PC-9 (cell line): Measurements from ENCODE around the gene MTMR2. TPM values are rescaled to one million over a fixed set of nuclear protein-coding genes. Genes with fewer than 3 reads are reported as not detected.
A peak's percentile ranks its signal among the peaks of the same experiment; 100 is the strongest.

Source experiments
- BruUV-seq: library from RNA; stranded (reverse); fragments of 400-500 nt; replicated peaks from 2 replicates; lab custom pipeline; 2021; lab: Mats Ljungman, UMichigan
- CTCF ChIA-PET: fragments of 300-600 bp; sonication (Branson Sonifier 250); formaldehyde crosslinking; loops from one replicate; lab custom pipeline; 2022; ENCODE audit warnings: antibody characterized with exemption; lab: Charles Lee
- POLR2A ChIA-PET: fragments of 300-600 bp; sonication (Branson Sonifier 250); formaldehyde crosslinking; loops from one replicate; lab custom pipeline; 2022; ENCODE audit warnings: antibody characterized with exemption; ENCODE audit not compliant: unreplicated experiment; lab: Charles Lee
- DNase-seq, 2 experiments: peaks; one replicate each; pipeline versions ENCODE4 v3.0.0 to v3.0.0-alpha.2; 2015 to 2022; ENCODE audit warnings: mixed read lengths in 1 of 2
- H2AFZ ChIP-seq: fragments of 200-600 bp; sonication (generic); 2 replicates; pipeline ENCODE4 v1.8.1; 2017; ENCODE audit warnings: antibody characterized with exemption
- H3F3A ChIP-seq: fragments of 200-600 bp; sonication (generic); 2 replicates; pipeline ENCODE4 v1.8.1; 2017; ENCODE audit warnings: antibody characterized with exemption, mild to moderate bottlenecking, low read depth; ENCODE audit not compliant: insufficient read depth
- H3K27ac ChIP-seq: fragments of 200-600 bp; sonication (generic); 2 replicates; pipeline ENCODE4 v1.6.1; 2016; ENCODE audit warnings: mixed run types
- H3K27me3 ChIP-seq: fragments of 200-600 bp; sonication (generic); 2 replicates; pipeline ENCODE4 v1.6.1; 2016; ENCODE audit warnings: low read depth, mixed run types; ENCODE audit not compliant: insufficient read depth
- H3K36me3 ChIP-seq: fragments of 200-600 bp; sonication (generic); 2 replicates; pipeline ENCODE4 v1.6.1; 2016; ENCODE audit warnings: low read depth, mixed run types
- H3K4me1 ChIP-seq: fragments of 200-600 bp; sonication (generic); replicated peaks from 2 replicates; pipeline ENCODE4 v1.6.1; 2016; ENCODE audit warnings: mixed run types; ENCODE audit not compliant: insufficient read depth
- H3K4me2 ChIP-seq: fragments of 200-600 bp; sonication (generic); 2 replicates; pipeline ENCODE4 v1.6.1; 2017; ENCODE audit warnings: mixed run types
- H3K4me3 ChIP-seq: fragments of 200-600 bp; sonication (generic); 2 replicates; pipeline ENCODE4 v1.6.1; 2016; ENCODE audit warnings: mixed run types
- H3K79me2 ChIP-seq: fragments of 200-600 bp; sonication (generic); 2 replicates; pipeline ENCODE4 v1.6.1; 2017; ENCODE audit warnings: low read depth, mixed run types
- H3K9me2 ChIP-seq: fragments of 200-600 bp; sonication (generic); 2 replicates; pipeline ENCODE4 v1.8.1; 2017; ENCODE audit warnings: mild to moderate bottlenecking; ENCODE audit not compliant: insufficient read depth
- H3K9me3 ChIP-seq: fragments of 200-600 bp; sonication (generic); 2 replicates; pipeline ENCODE4 v1.8.1; 2016; ENCODE audit warnings: low read depth; ENCODE audit not compliant: insufficient read depth
- H4K20me1 ChIP-seq: fragments of 200-600 bp; sonication (generic); 2 replicates; pipeline ENCODE4 v1.8.1; 2017; ENCODE audit not compliant: insufficient read depth
- CTCF ChIP-seq: fragments of 200-600 bp; sonication (generic); conservative IDR thresholded peaks from 2 replicates; pipeline ENCODE4 v1.6.1; 2017; ENCODE audit warnings: mixed run types, antibody characterized with exemption, mild to moderate bottlenecking, moderate library complexity
- EZH2 ChIP-seq: fragments of 200-600 bp; sonication (generic); IDR thresholded peaks from 2 replicates; pipeline ENCODE4 v1.8.0; 2017; ENCODE audit warnings: antibody characterized with exemption, low read depth
- intact Hi-C: fragments of 100-400 bp; cut with micrococcal nuclease; formaldehyde crosslinking; loops from one replicate; pipeline ENCODE4 v1.10.0; 2022; ENCODE audit not compliant: unreplicated experiment
- total RNA-seq: library from RNA; stranded (reverse); gene quantifications from 2 replicates; pipeline ENCODE4 v1.2.3, GENCODE V29; 2021

MTMR2 gene
- total RNA-seq, 1 experiment from 2014 or later: 60.7 TPM

GRCh38 chr11:95794086-95794485 is 129.8 kb downstream of the MTMR2 start:
- Histone ChIP-seq H3K27ac (no peak overlapping the region), H3K4me2 (no peak overlapping the region), H4K20me1 (peaks cover 24% of the 10 kb centered on the region), H3K79me2 (peaks cover 69% of the 10 kb centered on the region), H3K9me3 (no peaks in the 10 kb centered on the region), H3K4me1 (peaks cover 16% of the 10 kb centered on the region), H3F3A (peaks cover 25% of the 10 kb centered on the region), H3K9me2 (no peaks in the 10 kb centered on the region), H3K36me3 (peaks cover 13% of the 10 kb centered on the region), H3K27me3 (no peaks in the 10 kb centered on the region), H2AFZ (no peak overlapping the region), H3K4me3 (no peak overlapping the region)
- POLR2A ChIA-PET: interaction anchor here (0.6 kb wide), 1 partner anchor 513 kb away, joined by 5 read pairs; no protein-coding TSS in a partner anchor
- no TSS peak for BruUV-seq
- peak in 1 of 2 experiments; percentile 11 for DNase-seq
- TF ChIP-seq CTCF (no peak), EZH2 (no peak)
- intact Hi-C loops: no loop called here
- CTCF ChIA-PET: no interaction called here

- no peak for DNase-seq
- ChIA-PET POLR2A (interaction anchor here (0.6 kb wide), 1 partner anchor 820 kb away, joined by 5 read pairs; the partner anchor contains the start of genes CWC15 and KDM4D), CTCF (interaction anchor here (0.8 kb wide), 1 partner anchor 601 kb away, joined by 3 read pairs; no protein-coding TSS in a partner anchor)
- Histone ChIP-seq H3K27me3 (no peaks in the 10 kb centered on the region), H3K4me2 (peak overlapping the region; percentile 99; the same call in 1 of the 2 replicates), H3K79me2 (peaks cover 79% of the 10 kb centered on the region), H3K4me1 (peaks cover 22% of the 10 kb centered on the region), H3K9me2 (no peaks in the 10 kb centered on the region), H3K27ac (no peak overlapping the region), H3K36me3 (peaks cover 14% of the 10 kb centered on the region), H3K4me3 (no peak overlapping the region), H3K9me3 (no peaks in the 10 kb centered on the region), H2AFZ (no peak overlapping the region), H3F3A (peaks cover 25% of the 10 kb centered on the region), H4K20me1 (peaks cover 28% of the 10 kb centered on the region)
- TF ChIP-seq EZH2 (no peak), CTCF (no peak)
- no TSS peak for BruUV-seq
- intact Hi-C loops: no loop called here
Measured at GRCh38 chr11:95793116-95793515, 130.8 kb downstream of the MTMR2 start.

GRCh38 chr11:95792700-95793099 is 131.2 kb downstream of the MTMR2 start:
- BruUV-seq: no TSS peak
- Histone ChIP-seq H3K79me2 (peaks cover 81% of the 10 kb centered on the region), H3K9me2 (no peaks in the 10 kb centered on the region), H3K4me1 (peaks cover 26% of the 10 kb centered on the region), H3F3A (peaks cover 25% of the 10 kb centered on the region), H3K36me3 (peaks cover 18% of the 10 kb centered on the region), H3K4me3 (peak overlapping the region; percentile 87; the same call in 1 of the 2 replicates), H3K27me3 (no peaks in the 10 kb centered on the region), H3K4me2 (peak overlapping the region; percentile 99), H3K9me3 (no peaks in the 10 kb centered on the region), H2AFZ (no peak overlapping the region), H3K27ac (no peak overlapping the region), H4K20me1 (peaks cover 28% of the 10 kb centered on the region)
- peak in 1 of 2 experiments; percentile 22 for DNase-seq
- ChIA-PET CTCF (interaction anchor here (0.8 kb wide), 1 partner anchor 601 kb away, joined by 3 read pairs; no protein-coding TSS in a partner anchor), POLR2A (no interaction called here)
- TF ChIP-seq EZH2: no peak
- intact Hi-C loops: no loop called here
